Measurements from ENCODE around the gene CCDC112.

The CCDC112 gene

GRCh38 chr5:115319007-115319406 is 22.6 kb upstream of the CCDC112 start:
- DNase-seq (ENCODE audit: extremely low read depth in 1 of 2, low read depth in 1 of 2), result no peak

- no peak for DNase-seq (ENCODE audit: extremely low read depth in 1 of 2, low read depth in 1 of 2)
Observed at GRCh38 chr5:115317736-115318135, 21.3 kb upstream of the CCDC112 start.

DNA sequence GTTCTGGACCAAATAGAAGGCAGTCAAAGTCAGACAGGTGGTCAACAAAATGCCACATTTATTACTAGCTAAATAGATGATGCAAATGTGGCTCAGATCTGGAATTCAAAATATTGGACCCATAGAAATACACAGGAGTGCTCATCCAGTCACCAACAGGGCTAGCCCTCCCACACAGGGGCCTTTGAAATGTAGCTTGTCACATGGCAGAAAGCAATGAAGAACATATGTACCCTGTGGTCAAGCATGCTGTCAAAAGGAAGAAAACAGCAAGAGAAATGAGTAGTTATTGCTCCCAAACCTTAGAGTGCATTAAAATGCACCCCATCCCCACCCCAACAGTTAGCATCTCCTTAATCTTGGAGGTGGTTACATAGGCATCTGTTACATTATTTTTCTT is 20.9 kb upstream of the CCDC112 start:
- no peak for DNase-seq (ENCODE audit: extremely low read depth in 1 of 2, low read depth in 1 of 2)

DNA sequence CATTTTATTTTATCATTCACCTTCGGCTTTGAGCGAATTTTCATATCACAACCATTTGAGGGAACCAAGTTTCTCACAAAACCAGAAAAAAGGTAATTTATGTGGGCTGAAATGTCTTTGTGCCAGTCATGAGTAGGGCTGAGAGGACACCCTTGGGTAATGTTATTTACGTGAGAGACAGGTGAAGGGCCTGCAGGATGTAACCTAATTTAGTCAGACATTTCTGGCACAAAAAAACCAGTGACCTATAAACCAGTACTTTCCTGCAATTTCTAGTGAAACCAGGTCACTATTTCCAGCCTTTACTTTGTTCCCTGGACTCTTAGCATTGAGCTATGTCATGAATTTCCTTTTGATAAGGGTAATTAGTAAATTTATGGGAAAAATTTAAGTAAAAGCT is 17.2 kb upstream of the CCDC112 start:
- DNase-seq (ENCODE audit: extremely low read depth in 1 of 2, low read depth in 1 of 2), result no peak

DNA sequence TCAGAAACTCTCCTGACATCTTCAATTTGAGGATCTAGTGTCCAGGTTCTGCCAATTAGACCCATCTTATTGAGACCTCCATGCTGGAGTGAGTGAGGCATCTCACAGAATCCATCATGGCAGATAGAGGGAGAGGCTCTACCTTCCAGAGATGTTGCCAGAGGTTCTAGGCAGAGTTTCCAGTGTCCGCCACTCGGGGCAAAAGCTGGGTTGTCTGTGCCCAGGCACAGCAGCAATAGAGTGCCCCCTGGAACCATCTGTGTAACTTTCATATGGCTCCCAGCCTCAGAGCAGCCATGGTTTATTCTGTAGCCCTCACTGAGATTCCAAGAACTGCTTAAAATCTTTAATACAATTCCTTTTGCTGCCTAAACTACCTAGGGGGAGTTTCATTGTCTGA is 16.6 kb upstream of the CCDC112 start:
- DNase-seq (ENCODE audit: extremely low read depth in 1 of 2, low read depth in 1 of 2), result no peak

DNA sequence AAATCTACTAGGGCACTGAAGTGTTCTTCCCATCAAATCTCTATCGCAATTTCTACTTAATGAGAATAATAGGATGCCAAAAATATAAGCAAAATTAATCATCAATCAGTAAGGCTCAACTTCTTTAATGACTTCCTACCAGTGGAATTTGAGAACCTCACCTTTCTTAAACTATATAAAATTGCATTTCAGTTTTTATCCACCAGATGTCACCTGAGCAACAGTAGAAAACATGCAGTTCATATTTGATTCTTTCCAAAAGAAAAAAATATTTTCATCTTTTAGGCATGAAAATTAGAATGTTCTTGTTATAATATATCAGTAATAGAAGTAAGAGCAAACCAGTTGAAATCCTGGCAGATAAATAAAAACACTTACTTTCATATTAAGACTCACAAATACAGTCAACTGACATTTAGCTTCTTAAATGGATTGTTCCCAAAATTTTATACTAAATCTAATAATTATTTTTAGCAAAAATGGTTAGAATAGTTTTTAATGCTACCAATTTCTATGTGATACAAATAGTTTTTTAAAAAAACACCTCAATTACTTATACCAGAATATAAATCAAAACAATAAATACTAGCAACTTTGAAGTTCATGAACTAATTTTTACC is 13.4 kb upstream of the CCDC112 start:
- no peak for DNase-seq (ENCODE audit: extremely low read depth in 1 of 2, low read depth in 1 of 2)

GRCh38 chr5:115308815-115309214 is 12.4 kb upstream of the CCDC112 start:
- no peak for DNase-seq (ENCODE audit: extremely low read depth in 1 of 2, low read depth in 1 of 2)

DNA sequence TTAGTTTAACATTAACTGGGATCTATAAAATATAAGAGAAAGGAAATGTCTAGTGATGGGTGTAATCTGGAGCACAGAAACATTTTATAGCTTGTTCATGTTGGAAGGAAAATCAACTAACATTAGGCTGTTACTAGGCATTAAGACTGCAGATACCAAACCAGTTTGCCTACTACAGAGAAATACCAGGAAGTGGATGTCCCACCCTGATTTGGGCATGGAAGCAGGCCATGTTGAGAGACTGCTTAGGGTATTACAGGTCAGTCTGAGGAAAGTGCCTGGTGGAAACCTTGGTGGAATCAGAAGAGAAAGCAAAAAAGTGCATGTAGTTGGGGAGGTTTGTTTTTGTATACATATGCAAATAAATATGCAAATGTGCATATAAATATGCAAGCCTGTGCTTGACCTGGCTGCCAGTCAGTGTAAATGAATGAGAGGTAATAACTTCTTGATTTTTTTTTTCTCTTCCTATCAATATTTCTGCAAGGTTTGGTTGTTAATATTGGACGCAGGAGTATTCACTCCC is 9.6 kb upstream of the CCDC112 start:
- DNase-seq (ENCODE audit: extremely low read depth in 1 of 2, low read depth in 1 of 2), result no peak

GRCh38 chr5:115304496-115304895 is 8.0 kb upstream of the CCDC112 start:
- no peak for DNase-seq (ENCODE audit: extremely low read depth in 1 of 2, low read depth in 1 of 2)

- no peak for DNase-seq (ENCODE audit: extremely low read depth in 1 of 2, low read depth in 1 of 2)
Observed at GRCh38 chr5:115298811-115299210, 2.4 kb upstream of the CCDC112 start.

DNA sequence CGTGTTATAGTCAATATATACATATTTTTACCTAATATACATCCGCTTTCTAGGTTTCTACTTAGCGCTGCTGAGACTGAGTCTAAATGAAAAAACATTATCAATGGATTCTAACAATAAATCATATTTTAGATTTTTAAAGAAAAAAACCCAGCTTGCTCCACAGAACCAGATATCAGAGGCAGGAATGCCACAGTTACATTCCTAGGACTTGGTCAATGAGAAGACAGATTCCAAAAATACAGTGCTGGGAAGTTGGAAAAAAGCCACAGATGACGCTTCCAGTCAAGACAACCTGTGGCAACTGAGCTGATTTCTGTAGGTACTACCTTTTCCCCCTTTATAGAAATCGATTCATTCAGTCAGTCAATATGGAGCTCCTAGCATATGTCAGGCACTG is 577 bp upstream of the CCDC112 start:
- no peak for DNase-seq (ENCODE audit: extremely low read depth in 1 of 2, low read depth in 1 of 2)

DNA sequence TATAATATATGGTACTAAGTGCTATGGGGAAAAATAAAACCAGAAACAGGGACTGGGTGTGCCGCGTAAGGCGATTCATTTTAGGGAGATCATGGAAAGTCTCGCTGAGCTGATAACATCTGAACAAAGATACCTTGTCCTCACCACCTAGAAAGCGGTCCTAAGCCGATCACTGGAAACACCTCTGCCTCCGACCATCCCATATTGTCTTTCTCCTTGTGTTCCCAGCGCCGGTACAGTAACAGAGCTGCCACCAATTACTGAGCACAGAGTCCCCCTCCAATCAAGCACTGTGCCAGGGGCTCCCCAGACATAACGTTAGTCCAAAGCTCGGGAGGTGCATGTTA is 704 bp downstream of the CCDC112 start:
- DNase-seq (ENCODE audit: extremely low read depth in 1 of 2, low read depth in 1 of 2), result no peak

- no peak for DNase-seq (ENCODE audit: extremely low read depth in 1 of 2, low read depth in 1 of 2)
Observed at GRCh38 chr5:115291397-115291796, 5.1 kb downstream of the CCDC112 start.

DNA sequence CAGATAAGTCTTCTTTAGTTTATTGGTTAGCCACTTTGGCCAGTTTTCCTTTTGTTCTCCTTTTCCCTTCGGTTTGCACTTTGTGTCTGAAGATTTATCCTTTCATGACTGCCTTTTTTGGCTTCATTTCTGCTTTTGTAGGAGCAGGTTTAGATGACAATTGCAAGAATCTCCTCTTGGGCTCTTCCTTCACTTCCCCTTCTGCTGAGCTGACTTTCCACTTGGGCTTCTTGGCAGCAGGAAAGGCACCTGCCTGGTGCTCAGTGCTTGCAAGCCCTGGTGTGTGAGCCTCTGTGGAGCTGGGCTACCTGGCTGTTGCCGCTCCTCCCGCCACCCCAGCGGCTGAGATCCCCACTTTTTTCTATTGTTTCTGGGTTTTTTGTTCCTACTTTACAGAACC is 7.3 kb downstream of the CCDC112 start:
- DNase-seq (ENCODE audit: extremely low read depth in 1 of 2, low read depth in 1 of 2), result no peak

GRCh38 chr5:115284021-115284420 is 12.4 kb downstream of the CCDC112 start:
- DNase-seq (ENCODE audit: extremely low read depth in 1 of 2, low read depth in 1 of 2), result no peak

DNA sequence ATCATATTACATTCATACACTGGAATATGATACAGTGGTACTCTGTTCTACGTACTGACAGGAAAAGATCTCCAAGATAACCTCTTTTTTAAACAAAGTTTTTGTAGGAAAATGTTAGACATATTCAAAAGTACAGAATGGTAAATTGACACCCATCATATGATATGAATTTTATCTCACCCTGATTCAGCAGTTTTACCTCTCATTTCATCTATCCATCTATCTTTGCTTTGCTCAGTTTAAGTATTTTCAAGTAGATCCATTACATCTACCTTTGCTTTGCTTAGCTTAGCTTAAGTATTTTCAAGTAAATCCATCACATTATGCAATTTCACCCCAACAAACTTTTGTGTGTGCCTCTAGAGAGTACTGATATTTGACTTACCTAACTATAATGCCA is 14.3 kb downstream of the CCDC112 start:
- no peak for DNase-seq (ENCODE audit: extremely low read depth in 1 of 2, low read depth in 1 of 2)

GRCh38 chr5:115274584-115274983 is 21.9 kb downstream of the CCDC112 start:
- DNase-seq (ENCODE audit: extremely low read depth in 1 of 2, low read depth in 1 of 2), result no peak

DNA sequence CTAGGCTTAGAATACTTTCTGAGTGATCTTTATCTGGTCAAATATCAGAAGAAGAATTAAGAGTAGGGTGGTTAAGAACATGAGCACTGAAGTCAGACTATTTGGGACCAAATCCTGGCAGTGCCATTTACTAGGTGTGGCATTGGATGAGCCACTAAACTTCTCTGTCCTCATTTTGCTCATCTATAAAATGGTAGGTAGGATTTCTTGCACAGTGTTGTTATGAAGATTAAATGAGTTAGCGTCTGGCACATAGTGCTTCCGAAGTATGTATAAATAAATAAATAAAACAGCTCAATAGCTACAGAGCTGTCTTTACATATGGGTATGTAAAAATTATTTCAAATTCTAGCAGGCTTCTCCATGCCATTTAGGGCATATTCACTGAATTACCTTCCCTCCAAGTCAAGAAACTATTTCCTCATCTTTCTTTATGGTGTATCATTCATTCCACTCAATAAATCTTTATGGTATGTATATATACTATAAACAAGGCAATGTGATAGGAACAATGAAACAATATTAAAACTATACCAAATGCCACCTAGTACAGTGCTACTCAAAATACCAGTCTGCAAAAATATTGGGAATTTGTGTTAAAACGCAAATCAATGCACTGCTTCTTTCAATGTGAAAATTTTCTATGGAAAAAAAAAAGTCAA is 24.0 kb downstream of the CCDC112 start:
- no peak for DNase-seq (ENCODE audit: extremely low read depth in 1 of 2, low read depth in 1 of 2)

GRCh38 chr5:115271295-115272050 is 25.0 kb downstream of the CCDC112 start:
- no peak for DNase-seq (ENCODE audit: extremely low read depth in 1 of 2, low read depth in 1 of 2)

- no peak for DNase-seq (ENCODE audit: extremely low read depth in 1 of 2, low read depth in 1 of 2)
Observed at GRCh38 chr5:115267617-115268016, 28.8 kb downstream of the CCDC112 start.

GRCh38 chr5:115265220-115265619 is 31.2 kb downstream of the CCDC112 start:
- DNase-seq (ENCODE audit: extremely low read depth in 1 of 2, low read depth in 1 of 2), result no peak

DNA sequence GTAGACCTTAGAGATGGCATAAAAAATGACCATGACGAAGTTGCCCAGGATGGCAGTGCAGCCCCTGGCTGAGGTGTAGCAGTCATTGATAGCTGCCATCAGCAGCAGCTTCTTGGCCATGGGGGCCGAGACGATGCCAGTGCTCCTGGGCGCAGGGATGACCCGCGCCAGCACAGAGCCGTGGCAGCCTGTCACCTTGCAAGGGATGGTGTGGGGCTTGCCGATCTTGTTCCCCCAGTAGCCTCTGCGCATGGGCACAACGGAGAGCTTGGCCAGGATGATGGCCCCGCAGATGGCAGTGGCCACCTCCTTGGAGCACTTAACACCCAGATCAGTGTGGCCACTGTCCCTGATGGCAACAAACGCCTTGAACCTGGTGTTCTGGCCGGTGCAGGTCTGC is 31.7 kb downstream of the CCDC112 start:
- DNase-seq (ENCODE audit: extremely low read depth in 1 of 2, low read depth in 1 of 2), result no peak
